Activated CD4-positive, alpha-beta T cell treated with anti-CD3 and anti-CD28 coated beads, Interleukin-2, Interleukin-6, amounts not matched to agents 100 ng/mL and 50 ng/mL, durations not matched to agents 16 hours and 8 hours (primary cell): ENCODE measurements around the gene RPRD1B.

Source experiments
- DNase-seq: peaks from one replicate; pipeline ENCODE4 v3.0.0-alpha.2; 2020

Gene RPRD1B

DNA sequence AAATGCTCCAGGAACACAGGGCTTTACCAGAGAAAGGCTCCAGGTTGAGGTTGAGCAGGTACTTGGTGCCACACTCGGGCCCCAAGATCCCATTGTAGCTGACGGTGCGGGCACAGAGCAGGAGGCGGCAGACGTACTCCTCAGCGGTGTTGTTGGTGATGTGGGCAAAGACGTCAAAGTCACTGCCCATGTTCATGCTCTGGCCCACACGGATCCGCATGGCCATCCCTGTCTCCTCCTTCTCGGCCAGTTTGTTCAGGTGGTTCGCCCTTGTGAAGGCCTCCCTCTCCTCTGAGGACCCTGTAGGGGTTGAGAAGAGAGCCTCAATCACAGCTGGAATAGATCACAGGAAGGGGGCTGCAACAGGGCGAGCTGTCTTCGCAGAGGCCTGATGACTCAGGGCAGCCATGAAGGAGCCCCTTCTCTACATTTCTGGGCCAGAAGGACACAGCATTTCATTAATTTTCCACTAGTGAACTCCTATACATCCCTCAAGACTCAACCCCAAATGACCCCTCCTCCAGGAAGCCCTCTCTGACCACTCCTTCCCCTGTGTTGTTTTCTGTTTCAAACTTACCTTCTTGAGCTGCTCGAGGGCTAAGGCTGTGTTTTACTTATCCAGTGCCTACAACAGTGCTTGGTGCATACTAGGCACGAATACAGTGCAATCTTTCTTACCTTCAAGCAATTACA lies 104.7 kb downstream of the RPRD1B start:
- no peak for DNase-seq

DNA sequence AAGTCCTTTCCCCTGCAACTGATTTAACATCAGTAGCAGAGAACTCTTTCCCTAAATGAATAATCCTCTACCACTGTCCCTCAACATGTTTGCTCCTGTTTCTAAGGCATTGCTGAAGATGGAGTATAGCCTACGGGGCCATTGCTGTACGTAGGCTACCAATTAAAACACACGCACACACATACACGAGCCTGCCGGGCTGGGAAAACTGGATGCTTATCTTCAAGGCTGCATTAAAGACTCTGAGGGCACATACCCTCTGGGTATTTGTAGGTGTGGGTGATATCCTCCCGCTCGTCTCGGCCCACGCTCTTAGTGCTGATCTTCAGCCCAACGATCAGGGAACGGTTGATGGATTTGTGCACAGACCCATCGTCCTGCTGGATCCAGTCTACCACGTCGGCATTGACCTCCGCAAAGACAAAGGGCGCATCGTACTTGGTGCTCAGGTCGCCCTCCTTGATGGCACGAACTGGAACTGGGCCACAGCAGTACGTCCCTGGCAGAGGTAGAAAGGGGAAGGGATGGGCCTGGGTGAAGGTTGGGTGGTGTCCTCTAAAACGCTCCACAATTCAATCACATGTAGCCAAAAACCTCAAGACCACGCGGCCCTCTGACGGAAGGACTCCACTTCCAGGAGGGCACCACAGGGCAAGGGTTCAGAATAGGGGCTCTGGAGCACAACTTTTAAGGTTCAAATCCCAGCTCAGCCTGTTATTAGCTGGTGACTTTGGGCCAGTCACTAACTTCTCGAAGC lies 105.8 kb downstream of the RPRD1B start:
- no peak for DNase-seq

DNA sequence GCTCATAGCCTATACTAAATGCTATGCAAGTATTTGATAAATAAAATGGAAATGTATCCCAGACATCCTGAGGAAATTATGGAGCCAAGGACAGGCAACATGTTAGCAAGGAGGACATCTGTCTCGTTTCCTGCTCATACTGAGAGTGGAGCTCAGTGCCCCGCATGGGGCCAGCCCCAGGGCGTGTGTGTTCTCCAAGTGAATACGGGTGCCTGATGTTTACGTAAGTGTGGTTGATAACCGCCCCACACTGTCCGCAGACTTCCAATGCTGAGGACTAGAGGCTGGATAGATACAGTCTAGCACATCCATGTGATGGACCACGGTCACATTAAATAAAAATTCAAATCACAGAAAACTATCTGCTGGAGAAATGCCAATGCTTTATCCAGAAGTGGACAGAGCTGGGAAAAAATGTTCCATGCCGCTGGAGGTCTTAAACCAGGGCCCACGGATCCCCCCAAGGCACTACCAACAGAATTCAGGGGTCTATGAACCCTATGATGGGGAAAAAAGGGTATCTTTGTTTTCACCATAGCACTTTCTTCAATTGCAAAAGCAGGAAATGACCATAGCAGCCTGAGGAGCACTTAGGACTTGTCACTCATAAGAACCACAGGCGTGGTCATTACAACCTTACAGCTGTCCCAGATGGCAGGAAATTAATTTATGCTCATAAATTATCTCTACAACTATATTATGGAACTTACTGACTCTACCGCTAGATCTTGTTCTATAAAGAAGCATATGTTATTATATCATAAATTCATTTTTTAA lies 106.6 kb downstream of the RPRD1B start:
- no peak for DNase-seq

DNA sequence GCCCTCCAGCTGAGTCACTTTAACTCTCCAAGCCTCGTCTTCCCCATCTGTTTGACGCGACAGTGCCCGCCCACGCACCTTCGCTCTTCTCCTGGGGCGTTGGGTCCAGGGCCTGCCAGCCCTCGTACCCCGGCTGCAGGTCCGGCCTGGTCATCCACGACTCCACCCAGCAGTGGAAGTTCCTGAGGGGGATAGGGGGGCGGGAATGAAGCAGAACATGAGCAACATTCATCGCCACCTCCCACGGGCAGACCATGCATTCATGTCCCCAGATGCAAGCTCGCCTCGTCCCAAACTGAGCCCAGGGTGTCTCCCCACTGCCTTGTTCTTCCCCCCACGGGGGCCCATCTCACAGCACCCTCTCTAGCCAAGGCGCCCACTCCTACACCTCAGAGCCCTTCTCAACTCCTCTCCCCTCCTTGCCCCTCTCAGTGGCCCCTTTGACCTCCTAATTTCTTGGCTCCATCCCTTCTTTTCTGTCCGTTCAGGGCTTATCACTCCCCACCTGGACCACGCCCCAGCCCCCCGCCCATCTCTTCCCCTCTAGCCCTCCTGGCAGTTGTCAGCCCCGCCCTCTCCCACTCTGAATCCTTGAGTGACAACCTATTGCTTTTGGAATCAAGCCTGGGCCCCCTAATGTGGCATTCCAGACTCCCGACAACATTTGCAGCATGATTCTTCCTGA lies 107.8 kb downstream of the RPRD1B start:
- DNase-seq: no peak
